Spinal cord (tissue), 10 donors: ENCODE measurements around the gene SHROOM2. TPM values are rescaled to one million over a fixed set of nuclear protein-coding genes. Genes with fewer than 3 reads are reported as not detected.

ENCODE experiments used
- DNase-seq, 6 donors: peaks; one replicate each; pipeline versions ENCODE4 v3.0.0 to v3.0.0-alpha.2; 2013 to 2015; ENCODE audit warnings: low spot score in 6 of 6, low read depth in 4 of 6
- H3K27ac ChIP-seq: one replicate; pipeline ENCODE4 v1.5.1; 2013; ENCODE audit warnings: low read depth, low read length, control low read depth
- H3K27me3 ChIP-seq: one replicate; pipeline ENCODE4 v1.6.1; 2013; ENCODE audit warnings: low read length; ENCODE audit not compliant: control insufficient read depth, insufficient read depth
- H3K36me3 ChIP-seq: one replicate; pipeline ENCODE4 v1.6.1; 2013; ENCODE audit warnings: low read length; ENCODE audit not compliant: control insufficient read depth, insufficient read depth
- H3K4me1 ChIP-seq: one replicate; pipeline ENCODE4 v1.6.1; 2013; ENCODE audit warnings: low read length; ENCODE audit not compliant: control insufficient read depth, insufficient read depth
- H3K4me3 ChIP-seq: one replicate; pipeline ENCODE4 v1.5.1; 2013; ENCODE audit warnings: low read depth, low read length, control low read depth
- H3K9me3 ChIP-seq: one replicate; pipeline ENCODE4 v1.6.1; 2013; ENCODE audit warnings: low read length; ENCODE audit not compliant: control insufficient read depth, insufficient read depth
- WGBS: methylation state at CpG from one replicate; pipeline ENCODE4 v1.1.5; 2013; ENCODE audit warnings: missing lambda C conversion rate; ENCODE audit not compliant: insufficient coverage; 5-methylcytosine and 5-hydroxymethylcytosine counted together
- polyA plus RNA-seq, 2 donors: library from polyadenylated mRNA; unstranded; fragments of 120-200 nt; gene quantifications; one replicate each; pipeline ENCODE4 v1.2.1, GENCODE V29; 2013; ENCODE audit not compliant: insufficient read length in 2 of 2
- total RNA-seq, 2 donors: library from RNA; depleted of rRNA in 1 of 2; stranded (reverse); fragments of 120-200 nt in 1 of 2; fragments of >200 nt in 1 of 2; gene quantifications; one replicate each; pipeline versions ENCODE4 v1.2.3 to v1.2.4, GENCODE V29; 2013 to 2014
- donor health status: healthy.

SHROOM2 gene
- total and polyA plus RNA-seq, 4 donors: 15.5 to 45.7 (median 36.5) TPM

- no peak overlapping the region for H3K4me3 ChIP-seq
- peaks cover 16% of the 10 kb centered on the region for H3K4me1 ChIP-seq
- no peaks in the 10 kb centered on the region for H3K9me3 ChIP-seq
- DNase-seq: peak in 1 of 6 donors; percentile 45
- peaks cover 7% of the 10 kb centered on the region for H3K27me3 ChIP-seq
- WGBS: 60% methylated on average over 12 of the region's 15 CpGs
- no peak overlapping the region for H3K27ac ChIP-seq
- H3K36me3 ChIP-seq: no peaks in the 10 kb centered on the region
These were observed 96.6 kb downstream of the SHROOM2 start for GRCh38 chrX:9882669-9883446.

- peak in 1 of 6 donors; percentile 57 for DNase-seq
- 23% methylated on average over 2 of the region's 9 CpGs for WGBS
These were observed 98.0 kb downstream of the SHROOM2 start for GRCh38 chrX:9884031-9884779.

GRCh38 chrX:9885150-9885549 lies 98.9 kb downstream of the SHROOM2 start:
- H3K27me3 ChIP-seq: peaks cover 7% of the 10 kb centered on the region
- peaks cover 10% of the 10 kb centered on the region for H3K4me1 ChIP-seq
- no peaks in the 10 kb centered on the region for H3K9me3 ChIP-seq
- no peak overlapping the region for H3K4me3 ChIP-seq
- H3K36me3 ChIP-seq: no peaks in the 10 kb centered on the region
- 23% methylated on average over 7 of the region's 8 CpGs for WGBS
- DNase-seq: peak in 3 of 6 donors; percentile 26 to 80 (median 74)
- no peak overlapping the region for H3K27ac ChIP-seq

More at GRCh38 chrX:9884031-9884779, 98.0 kb downstream of the SHROOM2 start:
- Histone ChIP-seq H3K4me3 (no peak overlapping the region), H3K4me1 (peaks cover 9% of the 10 kb centered on the region), H3K9me3 (no peaks in the 10 kb centered on the region), H3K36me3 (no peaks in the 10 kb centered on the region), H3K27me3 (peaks cover 7% of the 10 kb centered on the region), H3K27ac (no peak overlapping the region)

GRCh38 chrX:9887659-9888297 lies 101.5 kb downstream of the SHROOM2 start:
- H3K4me1 ChIP-seq: peaks cover 15% of the 10 kb centered on the region
- 61% methylated on average over 9 of the region's 11 CpGs for WGBS
- no peak overlapping the region for H3K27ac ChIP-seq
- H3K9me3 ChIP-seq: no peaks in the 10 kb centered on the region
- H3K4me3 ChIP-seq: no peak overlapping the region
- DNase-seq: no peak
- no peaks in the 10 kb centered on the region for H3K36me3 ChIP-seq
- peaks cover 5% of the 10 kb centered on the region for H3K27me3 ChIP-seq

- H3K4me1 ChIP-seq: peaks cover 10% of the 10 kb centered on the region
- no peak overlapping the region for H3K27ac ChIP-seq
- DNase-seq: no peak
- H3K4me3 ChIP-seq: no peak overlapping the region
- no peaks in the 10 kb centered on the region for H3K36me3 ChIP-seq
- WGBS: 67% methylated on average over 3 of the region's 6 CpGs
- no peaks in the 10 kb centered on the region for H3K27me3 ChIP-seq
- no peaks in the 10 kb centered on the region for H3K9me3 ChIP-seq
These were observed 102.8 kb downstream of the SHROOM2 start for GRCh38 chrX:9888953-9889470.

GRCh38 chrX:9890681-9891091 lies 104.5 kb downstream of the SHROOM2 start:
- WGBS: 64% methylated on average over 24 of the region's 24 CpGs
- Histone ChIP-seq H3K4me3 (no peak overlapping the region), H3K4me1 (peaks cover 9% of the 10 kb centered on the region), H3K27ac (no peak overlapping the region), H3K9me3 (no peaks in the 10 kb centered on the region), H3K27me3 (no peaks in the 10 kb centered on the region), H3K36me3 (peaks cover 15% of the 10 kb centered on the region)
- DNase-seq: peak in 2 of 6 donors; percentile 44 to 66

GRCh38 chrX:9895225-9895912 lies 109.1 kb downstream of the SHROOM2 start:
- H3K27ac ChIP-seq: no peak overlapping the region
- peaks cover 23% of the 10 kb centered on the region for H3K36me3 ChIP-seq
- 92% methylated on average over 36 of the region's 36 CpGs for WGBS
- peaks cover 3% of the 10 kb centered on the region for H3K27me3 ChIP-seq
- no peak for DNase-seq
- no peaks in the 10 kb centered on the region for H3K9me3 ChIP-seq
- no peak overlapping the region for H3K4me3 ChIP-seq
- peaks cover 24% of the 10 kb centered on the region for H3K4me1 ChIP-seq

- Histone ChIP-seq H3K4me3 (no peak overlapping the region), H3K36me3 (peaks cover 23% of the 10 kb centered on the region), H3K27me3 (peaks cover 3% of the 10 kb centered on the region), H3K9me3 (no peaks in the 10 kb centered on the region), H3K27ac (peak overlapping the region; percentile 60), H3K4me1 (peaks cover 26% of the 10 kb centered on the region)
- peak in 2 of 6 donors; percentile 34 to 55 for DNase-seq
- WGBS: 51% methylated on average over 6 of the region's 6 CpGs
These were observed 111.5 kb downstream of the SHROOM2 start for GRCh38 chrX:9897761-9898161.

GRCh38 chrX:9899640-9900111 lies 113.4 kb downstream of the SHROOM2 start:
- Histone ChIP-seq H3K4me1 (peaks cover 26% of the 10 kb centered on the region), H3K4me3 (no peak overlapping the region), H3K36me3 (peaks cover 18% of the 10 kb centered on the region), H3K27me3 (peaks cover 3% of the 10 kb centered on the region), H3K9me3 (no peaks in the 10 kb centered on the region), H3K27ac (peak overlapping the region; percentile 76)
- 18% methylated on average over 12 of the region's 17 CpGs for WGBS
- DNase-seq: peak in 5 of 6 donors; percentile 43 to 85 (median 51)
